HUES6 (cell line): Measurements from ENCODE around the gene GNRHR.
"Not testable (repeated sequence)": the region's sequence is repeated elsewhere in the genome, so short reads cannot be mapped to it uniquely, and the experiment has no call there.

Experiments used
- H3K27ac ChIP-seq: 2 replicates; pipeline ENCODE4 v1.7.0; 2013; ENCODE audit warnings: low read depth, mild to moderate bottlenecking, low read length, inconsistent platforms
- H3K27me3 ChIP-seq: 2 replicates; pipeline ENCODE4 v1.6.1; 2013; ENCODE audit warnings: low read length; ENCODE audit not compliant: control insufficient read depth, insufficient read depth
- H3K36me3 ChIP-seq: 2 replicates; pipeline ENCODE4 v1.6.1; 2013; ENCODE audit warnings: low read length; ENCODE audit not compliant: control insufficient read depth, insufficient read depth
- H3K4me1 ChIP-seq: 2 replicates; pipeline ENCODE4 v1.6.1; 2013; ENCODE audit warnings: low read length; ENCODE audit not compliant: control insufficient read depth, insufficient read depth
- H3K4me3 ChIP-seq: 2 replicates; pipeline ENCODE4 v1.5.1; 2013; ENCODE audit warnings: low read depth, low read length
- H3K9ac ChIP-seq: one replicate; pipeline ENCODE4 v1.6.1; 2013; ENCODE audit warnings: mild to moderate bottlenecking, low read length
- H3K9me3 ChIP-seq: 2 replicates; pipeline ENCODE4 v1.6.1; 2013; ENCODE audit warnings: low read depth, low read length; ENCODE audit not compliant: control insufficient read depth, insufficient read depth

GNRHR gene

DNA sequence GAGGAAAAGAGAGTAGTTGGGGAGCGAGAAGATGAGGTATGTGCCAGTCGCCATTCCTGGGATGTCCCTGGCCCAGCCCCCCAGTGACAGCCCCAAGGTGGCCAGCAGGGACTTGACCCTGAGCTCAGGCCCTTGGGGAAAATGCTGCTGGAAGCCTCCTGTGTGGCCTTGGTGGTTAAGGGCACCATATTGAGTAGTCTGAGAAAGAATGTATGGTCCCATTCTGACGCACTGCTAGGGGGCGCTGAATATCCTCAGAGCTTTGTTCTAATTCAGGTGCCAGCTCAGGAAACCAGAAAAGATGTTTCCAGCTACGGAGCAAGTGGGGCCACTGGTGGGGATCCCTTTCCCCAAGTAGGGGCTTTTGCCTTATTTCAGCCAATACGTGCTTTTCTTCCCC lies 39.2 kb downstream of the GNRHR start:
- Histone ChIP-seq H3K27ac (no peak overlapping the region), H3K36me3 (peaks cover 2% of the 10 kb centered on the region; the same call in 1 of the 2 replicates), H3K9ac (no peak overlapping the region), H3K9me3 (no peaks in the 10 kb centered on the region), H3K4me1 (peaks cover 37% of the 10 kb centered on the region), H3K4me3 (no peak overlapping the region), H3K27me3 (no peaks in the 10 kb centered on the region)

DNA sequence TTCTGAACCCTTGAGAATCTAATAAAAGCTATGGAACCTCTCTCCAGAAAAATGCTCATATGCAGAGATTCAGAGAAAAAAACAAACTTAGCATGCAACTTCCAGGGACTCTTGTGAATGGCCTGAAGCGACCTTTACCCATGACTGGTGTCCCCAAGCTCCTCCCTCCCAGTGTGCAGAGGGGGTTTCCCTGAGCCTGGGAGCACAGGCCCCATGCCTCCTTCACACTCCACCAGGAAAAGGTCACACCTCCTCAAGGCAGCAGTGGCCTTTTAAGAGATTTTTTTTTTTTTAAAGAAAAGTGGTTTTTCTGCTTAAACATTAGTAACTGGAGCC lies 40.0 kb downstream of the GNRHR start:
- peaks cover 37% of the 10 kb centered on the region for H3K4me1 ChIP-seq
- H3K27me3 ChIP-seq = no peaks in the 10 kb centered on the region
- H3K36me3 ChIP-seq = peaks cover 2% of the 10 kb centered on the region; the same call in 1 of the 2 replicates
- H3K9me3 ChIP-seq = no peaks in the 10 kb centered on the region
- no peak overlapping the region for H3K4me3 ChIP-seq
- H3K9ac ChIP-seq = no peak overlapping the region
- H3K27ac ChIP-seq = no peak overlapping the region; the same call in 1 of the 2 replicates

DNA sequence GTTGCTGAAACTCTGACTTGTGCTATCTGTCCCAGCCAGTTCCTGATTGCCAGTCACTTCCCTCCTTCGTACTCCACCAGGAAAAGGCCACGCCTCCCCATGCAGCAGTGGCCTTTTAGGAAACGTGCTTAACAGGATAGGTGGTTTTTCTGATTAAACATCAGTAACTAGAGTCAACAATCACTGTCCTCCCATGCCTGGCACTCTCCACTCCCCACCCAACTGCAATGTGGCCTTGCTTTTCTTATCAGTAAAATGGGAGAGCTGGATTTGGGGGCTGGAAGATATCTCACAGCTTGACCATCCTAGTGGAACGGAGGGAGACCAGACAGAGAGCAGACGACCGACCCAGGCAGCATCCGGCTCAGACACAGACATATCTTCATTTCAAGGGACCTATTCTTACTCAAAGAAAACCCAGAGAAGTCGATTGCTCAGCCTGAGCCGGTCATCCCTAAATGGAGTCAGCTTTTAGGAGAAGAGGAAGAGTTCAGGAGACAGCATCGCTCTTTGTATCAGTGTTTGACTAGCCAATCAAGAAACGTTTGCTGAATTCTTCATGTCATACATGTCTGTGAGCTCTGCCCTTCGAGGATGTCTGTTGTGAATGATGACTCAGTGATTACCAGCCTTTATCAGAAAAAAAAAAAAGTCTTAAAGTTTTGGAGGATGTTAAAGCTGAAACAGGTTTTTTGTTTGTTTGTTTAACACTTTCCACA lies 40.5 kb downstream of the GNRHR start:
- H3K4me3 ChIP-seq = no peak overlapping the region
- H3K9me3 ChIP-seq = no peaks in the 10 kb centered on the region
- no peaks in the 10 kb centered on the region for H3K27me3 ChIP-seq
- H3K4me1 ChIP-seq = peaks cover 37% of the 10 kb centered on the region
- H3K27ac ChIP-seq = peak overlapping the region; percentile 35; the same call in 1 of the 2 replicates
- H3K9ac ChIP-seq = no peak overlapping the region
- H3K36me3 ChIP-seq = peaks cover 2% of the 10 kb centered on the region; the same call in 1 of the 2 replicates

DNA sequence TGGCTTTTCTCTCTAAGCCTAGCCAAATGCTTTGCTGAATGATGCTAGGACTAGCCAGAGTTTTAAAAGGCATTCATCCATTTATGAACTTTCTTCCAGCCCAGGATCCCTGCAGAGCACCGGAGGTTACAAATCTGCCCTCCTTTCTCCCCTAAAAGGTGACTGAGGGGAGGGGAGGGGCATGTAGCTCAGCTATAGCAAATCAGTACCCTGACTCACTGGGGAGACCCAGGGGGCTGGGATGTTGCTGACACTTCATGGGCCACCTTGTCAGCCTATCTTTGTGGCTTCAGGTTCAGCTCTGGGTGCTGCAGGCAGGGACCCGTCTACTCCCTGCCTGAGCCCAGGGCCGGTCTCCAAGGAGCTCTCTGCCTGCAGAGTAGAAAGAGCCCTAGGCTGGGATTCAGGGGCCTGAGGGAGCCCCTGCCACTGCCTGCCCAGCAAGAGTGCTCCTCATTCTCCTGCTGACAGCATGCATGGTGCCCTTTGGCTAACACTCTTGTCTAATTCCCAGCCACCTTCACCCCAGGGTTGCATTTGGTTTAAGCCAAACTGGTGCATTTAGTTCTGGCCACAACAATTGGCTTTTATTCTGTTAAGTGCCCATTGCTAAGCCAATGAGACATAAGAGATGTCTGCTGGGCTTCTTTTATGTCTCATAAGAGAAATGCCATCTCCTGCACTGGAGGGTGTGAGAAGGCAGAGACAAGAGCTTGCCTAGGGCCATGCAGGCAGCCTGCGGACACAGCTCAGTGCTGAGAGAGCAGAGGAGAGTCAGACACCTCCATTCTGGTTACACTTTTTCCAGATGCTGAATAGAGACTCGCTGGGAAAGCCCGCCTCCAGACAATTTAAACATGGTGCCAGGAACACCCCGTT lies 41.3 kb downstream of the GNRHR start:
- H3K27ac ChIP-seq = no peak overlapping the region

DNA sequence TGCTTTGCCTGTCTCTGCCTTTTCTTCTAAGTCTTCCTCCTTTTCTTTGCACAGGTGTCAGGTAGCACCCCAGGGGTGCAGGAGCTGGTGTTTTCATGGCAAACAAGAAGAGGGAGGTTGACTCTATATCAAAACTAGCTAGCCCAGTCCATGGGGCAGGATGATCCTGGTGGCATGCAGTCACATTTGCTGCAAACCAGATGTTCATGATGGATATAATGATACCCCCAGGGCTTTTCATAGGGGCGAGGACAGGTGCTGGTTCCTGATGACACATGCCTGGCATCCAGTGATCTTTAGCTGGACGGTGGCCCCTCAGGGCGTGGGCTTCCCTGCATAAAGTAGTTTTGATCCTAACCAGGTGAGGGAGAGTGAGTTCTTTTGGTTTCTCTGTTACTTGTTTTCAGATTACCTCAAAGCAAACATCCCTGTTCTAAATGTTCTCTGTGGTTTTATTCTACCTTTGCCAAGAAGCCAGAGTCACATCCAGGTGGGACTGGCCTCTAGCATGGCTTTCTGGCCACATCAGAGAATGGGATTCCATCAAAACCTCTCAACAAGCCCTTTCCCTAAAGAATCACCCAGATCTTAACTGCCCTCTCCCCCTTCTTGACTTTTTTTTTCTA lies 42.1 kb downstream of the GNRHR start:
- H3K9me3 ChIP-seq = no peaks in the 10 kb centered on the region
- H3K36me3 ChIP-seq = peaks cover 2% of the 10 kb centered on the region; the same call in 1 of the 2 replicates
- no peaks in the 10 kb centered on the region for H3K27me3 ChIP-seq
- H3K27ac ChIP-seq = no peak overlapping the region
- H3K4me3 ChIP-seq = no peak overlapping the region
- peaks cover 37% of the 10 kb centered on the region for H3K4me1 ChIP-seq
- no peak overlapping the region for H3K9ac ChIP-seq

More for the DNA sequence above, 41.3 kb downstream of the GNRHR start:
- Histone ChIP-seq H3K4me1 (peaks cover 37% of the 10 kb centered on the region), H3K36me3 (peaks cover 2% of the 10 kb centered on the region; the same call in 1 of the 2 replicates), H3K9me3 (no peaks in the 10 kb centered on the region), H3K4me3 (no peak overlapping the region), H3K9ac (no peak overlapping the region), H3K27me3 (no peaks in the 10 kb centered on the region)

DNA sequence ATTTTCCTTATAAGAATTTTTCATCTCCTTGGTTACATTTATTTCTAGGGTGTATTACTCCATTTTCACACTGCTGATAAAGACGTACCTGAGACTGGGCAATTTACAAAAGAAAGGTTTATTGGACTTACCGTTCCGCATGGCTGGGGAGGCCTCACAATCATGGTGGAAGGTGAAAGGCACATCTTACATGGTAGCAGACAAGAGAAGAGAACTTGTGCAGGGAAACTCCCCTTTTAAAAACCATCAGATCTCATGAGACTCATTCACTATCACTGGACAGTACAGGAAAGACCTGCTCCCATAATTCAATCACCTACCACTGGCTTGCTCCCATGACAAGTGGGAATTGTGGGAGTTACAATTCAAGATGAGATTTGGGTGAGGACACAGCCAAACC lies 47.5 kb downstream of the GNRHR start:
- H3K27ac ChIP-seq, H3K9ac ChIP-seq, H3K36me3 ChIP-seq, H3K27me3 ChIP-seq, H3K4me1 ChIP-seq, H3K4me3 ChIP-seq: not testable (repeated sequence)
- H3K9me3 ChIP-seq = peaks cover 11% of the 10 kb centered on the region

DNA sequence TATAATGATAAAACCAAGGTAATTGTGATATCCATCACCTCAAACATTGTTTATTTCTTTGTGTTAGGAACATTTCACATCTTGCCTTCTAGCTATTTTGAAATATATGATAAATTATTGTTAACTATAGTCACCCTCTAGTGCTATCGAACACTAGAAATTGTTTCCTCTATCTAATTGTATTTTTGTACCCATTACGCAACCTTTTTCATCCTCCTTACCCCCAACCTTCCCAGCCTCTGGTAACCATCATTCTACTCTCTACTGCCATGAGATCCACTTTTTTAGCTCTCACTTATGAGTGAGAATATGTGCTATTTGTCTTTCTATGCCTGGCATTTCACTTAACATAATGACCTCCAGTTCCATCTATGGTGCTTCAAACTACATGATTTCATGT lies 49.3 kb downstream of the GNRHR start:
- Histone ChIP-seq H3K9me3 (peaks cover 11% of the 10 kb centered on the region), H3K9ac (no peak overlapping the region), H3K4me3 (no peak overlapping the region), H3K27me3 (no peaks in the 10 kb centered on the region), H3K27ac (no peak overlapping the region), H3K4me1 (no peaks in the 10 kb centered on the region), H3K36me3 (no peaks in the 10 kb centered on the region)

DNA sequence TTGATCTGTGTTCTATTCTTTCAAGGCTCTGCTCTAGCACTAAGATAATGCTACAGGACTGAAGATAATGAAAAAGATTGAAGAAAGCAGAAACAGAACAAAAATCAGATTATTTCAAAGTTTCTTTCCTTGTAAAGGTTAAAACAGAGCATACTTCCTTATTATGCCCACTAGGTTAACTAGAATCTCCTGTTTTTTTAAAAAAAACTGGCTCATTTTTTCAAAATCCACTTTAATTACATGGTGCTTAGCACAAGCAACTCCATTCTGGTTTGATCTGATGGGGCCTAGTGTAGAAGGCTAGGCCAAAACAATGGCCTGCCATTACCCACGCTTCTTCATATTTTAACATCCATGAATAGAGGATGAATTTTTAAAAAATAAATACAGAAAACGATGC lies 52.0 kb downstream of the GNRHR start:
- peak overlapping the region; percentile 86 for H3K4me3 ChIP-seq
- no peaks in the 10 kb centered on the region for H3K27me3 ChIP-seq
- H3K27ac ChIP-seq = no peak overlapping the region
- peaks cover 11% of the 10 kb centered on the region for H3K9me3 ChIP-seq
- no peaks in the 10 kb centered on the region for H3K36me3 ChIP-seq
- no peak overlapping the region for H3K9ac ChIP-seq
- H3K4me1 ChIP-seq = no peaks in the 10 kb centered on the region; the same call in 1 of the 2 replicates

DNA sequence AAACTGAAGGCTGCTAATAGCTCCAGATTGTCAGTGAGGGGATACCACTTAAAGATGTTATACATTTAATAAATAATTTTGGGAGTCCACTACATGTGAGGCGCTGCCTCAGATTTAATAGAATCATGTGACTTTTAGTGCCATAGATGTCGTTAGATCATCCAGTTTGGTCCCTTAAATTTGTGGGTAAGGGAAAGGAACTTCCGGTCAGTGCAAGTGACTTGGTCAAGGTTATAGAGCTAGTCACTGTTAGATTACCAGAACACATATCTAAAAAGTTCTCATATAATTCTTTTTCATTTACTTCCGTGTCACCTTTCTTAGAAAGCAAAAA lies 52.7 kb downstream of the GNRHR start:
- Histone ChIP-seq H3K4me3 (peak overlapping the region; percentile 86), H3K27me3 (no peaks in the 10 kb centered on the region), H3K9me3 (peaks cover 8% of the 10 kb centered on the region; the same call in 1 of the 2 replicates), H3K9ac (peak overlapping the region; percentile 66), H3K36me3 (0 out of 2 replicates have a peak, but pooled peaks cover 1% of the 10 kb centered on the region), H3K4me1 (no peaks in the 10 kb centered on the region; the same call in 1 of the 2 replicates), H3K27ac (0 out of 2 replicates have a peak overlapping the region, but pooled peaks have one; percentile 10)

DNA sequence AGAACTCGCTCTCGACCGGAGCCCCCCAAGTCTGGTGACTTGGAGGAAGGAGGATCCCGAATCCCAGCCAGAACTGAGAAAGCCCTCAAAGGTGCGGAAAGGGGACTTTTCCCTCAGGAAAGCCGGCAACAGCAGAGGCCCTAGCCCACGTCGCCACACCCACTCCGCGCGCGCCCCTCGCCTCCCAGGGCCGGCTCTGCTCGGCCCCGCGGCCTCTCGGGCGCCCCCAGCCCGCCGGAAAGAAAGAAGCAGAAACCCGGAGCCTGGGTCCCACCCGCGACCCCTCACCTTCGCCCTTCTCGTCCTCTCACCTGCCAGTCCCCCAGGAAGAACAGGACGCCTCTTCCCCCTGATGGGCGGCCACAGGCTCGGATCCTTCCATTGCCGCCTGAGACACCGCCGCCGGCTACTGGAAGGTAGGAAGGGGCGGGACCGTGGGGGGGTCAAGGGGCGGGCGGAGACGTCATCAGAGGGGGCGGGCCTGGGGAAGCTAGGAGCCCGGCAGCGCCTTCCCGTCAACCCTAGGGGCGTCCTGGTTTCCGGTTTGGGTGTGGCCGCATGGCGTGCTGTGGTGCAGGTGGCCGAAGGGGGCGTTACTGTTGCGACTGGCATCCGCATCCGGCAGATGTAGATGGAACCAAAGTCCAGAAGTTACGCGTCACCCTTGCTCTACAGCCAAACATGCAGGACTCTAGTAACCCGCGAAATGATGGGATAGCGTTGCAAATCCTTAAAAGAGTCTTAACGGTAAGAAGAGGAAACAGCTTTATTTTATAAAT lies 53.3 kb downstream of the GNRHR start, which contains the start of gene UBA6:
Gene UBA6 (minus strand): TSS at position 418 of the 779 bp plus-strand sequence. CDS start 36 bp downstream, at position 382.
- Histone ChIP-seq H3K27me3 (no peaks in the 10 kb centered on the region), H3K27ac (peak within 1 kb of the TSS; percentile 69), H3K9me3 (peaks cover 3% of the 10 kb centered on the region; the same call in 1 of the 2 replicates), H3K9ac (peak within 1 kb of the TSS; percentile 84), H3K36me3 (0 out of 2 replicates have a peak, but pooled peaks cover 3% of the 10 kb centered on the region), H3K4me1 (no peaks in the 10 kb centered on the region; the same call in 1 of the 2 replicates), H3K4me3 (peak within 1 kb of the TSS; percentile 86)
